ENCODE measurements around the gene ANKDD1A.

ANKDD1A gene

DNA sequence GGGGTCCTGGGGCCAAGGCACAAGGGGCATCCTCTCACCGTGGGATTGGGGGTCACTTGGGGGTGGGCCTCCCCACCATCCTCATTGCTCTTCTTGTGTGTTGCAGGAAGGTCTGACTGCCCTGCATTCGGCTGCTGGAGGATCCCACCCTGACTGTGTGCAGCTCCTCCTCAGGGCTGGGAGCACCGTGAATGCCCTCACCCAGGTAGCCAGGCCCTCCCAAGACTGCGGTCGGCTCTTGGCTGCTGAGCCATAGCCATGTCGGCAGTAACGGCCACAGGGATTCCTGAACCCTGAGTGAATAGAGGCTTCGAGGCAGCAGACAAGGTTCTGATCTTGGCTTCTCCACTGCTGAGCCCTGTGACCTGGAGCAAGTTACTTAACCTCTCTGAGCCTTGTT lies 19.7 kb downstream of the ANKDD1A start:
- no peak for TF ChIP-seq POLR2AphosphoS5 (IDR thresholded peaks at IDR 0.05; ENCODE audit: low read depth, low read length)
- TF ChIP-seq, protein P1, sequence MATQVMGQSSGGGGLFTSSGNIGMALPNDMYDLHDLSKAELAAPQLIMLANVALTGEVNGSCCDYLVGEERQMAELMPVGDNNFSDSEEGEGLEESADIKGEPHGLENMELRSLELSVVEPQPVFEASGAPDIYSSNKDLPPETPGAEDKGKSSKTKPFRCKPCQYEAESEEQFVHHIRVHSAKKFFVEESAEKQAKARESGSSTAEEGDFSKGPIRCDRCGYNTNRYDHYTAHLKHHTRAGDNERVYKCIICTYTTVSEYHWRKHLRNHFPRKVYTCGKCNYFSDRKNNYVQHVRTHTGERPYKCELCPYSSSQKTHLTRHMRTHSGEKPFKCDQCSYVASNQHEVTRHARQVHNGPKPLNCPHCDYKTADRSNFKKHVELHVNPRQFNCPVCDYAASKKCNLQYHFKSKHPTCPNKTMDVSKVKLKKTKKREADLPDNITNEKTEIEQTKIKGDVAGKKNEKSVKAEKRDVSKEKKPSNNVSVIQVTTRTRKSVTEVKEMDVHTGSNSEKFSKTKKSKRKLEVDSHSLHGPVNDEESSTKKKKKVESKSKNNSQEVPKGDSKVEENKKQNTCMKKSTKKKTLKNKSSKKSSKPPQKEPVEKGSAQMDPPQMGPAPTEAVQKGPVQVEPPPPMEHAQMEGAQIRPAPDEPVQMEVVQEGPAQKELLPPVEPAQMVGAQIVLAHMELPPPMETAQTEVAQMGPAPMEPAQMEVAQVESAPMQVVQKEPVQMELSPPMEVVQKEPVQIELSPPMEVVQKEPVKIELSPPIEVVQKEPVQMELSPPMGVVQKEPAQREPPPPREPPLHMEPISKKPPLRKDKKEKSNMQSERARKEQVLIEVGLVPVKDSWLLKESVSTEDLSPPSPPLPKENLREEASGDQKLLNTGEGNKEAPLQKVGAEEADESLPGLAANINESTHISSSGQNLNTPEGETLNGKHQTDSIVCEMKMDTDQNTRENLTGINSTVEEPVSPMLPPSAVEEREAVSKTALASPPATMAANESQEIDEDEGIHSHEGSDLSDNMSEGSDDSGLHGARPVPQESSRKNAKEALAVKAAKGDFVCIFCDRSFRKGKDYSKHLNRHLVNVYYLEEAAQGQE (IDR thresholded peaks at IDR 0.05; ENCODE audit: insufficient read depth in 1 of 2, low read depth in 2 of 2, low read length in 2 of 2), result no peak
- no peak for TF ChIP-seq TAF1 (IDR thresholded peaks at IDR 0.05; ENCODE audit: borderline replicate concordance, insufficient read depth, low read length)
- no peak for TF ChIP-seq SIN3A (IDR thresholded peaks at IDR 0.05; ENCODE audit: borderline replicate concordance, insufficient read depth, low read length)
- TF ChIP-seq FOXP2 (optimal IDR thresholded peaks at IDR 0.05; ENCODE audit: borderline replicate concordance, extremely low read depth, extremely low read length, insufficient read depth), result no peak

DNA sequence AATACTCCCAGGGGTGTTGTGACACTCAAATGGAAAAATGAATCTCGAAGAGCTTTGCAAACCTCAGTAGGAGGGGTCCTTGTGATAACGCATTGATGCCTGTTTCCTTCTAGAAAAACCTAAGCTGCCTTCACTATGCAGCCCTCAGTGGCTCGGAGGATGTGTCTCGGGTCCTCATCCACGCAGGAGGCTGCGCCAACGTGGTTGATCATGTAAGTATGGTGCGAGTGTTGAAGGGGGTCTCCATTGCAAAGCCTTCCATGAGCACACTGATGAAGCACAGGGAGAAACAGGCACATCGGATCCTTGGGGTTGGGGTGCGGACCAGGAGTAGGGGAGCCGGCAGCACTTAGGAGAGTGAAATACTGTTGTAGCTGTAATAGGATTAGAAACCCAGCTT lies 22.3 kb downstream of the ANKDD1A start:
- TF ChIP-seq TAF1 (IDR thresholded peaks at IDR 0.05; ENCODE audit: borderline replicate concordance, insufficient read depth, low read length), result no peak
- no peak for TF ChIP-seq SIN3A (IDR thresholded peaks at IDR 0.05; ENCODE audit: borderline replicate concordance, insufficient read depth, low read length)
- TF ChIP-seq FOXP2 (optimal IDR thresholded peaks at IDR 0.05; ENCODE audit: borderline replicate concordance, extremely low read depth, extremely low read length, insufficient read depth), result no peak
- TF ChIP-seq, protein P1 (IDR thresholded peaks at IDR 0.05; ENCODE audit: insufficient read depth in 1 of 2, low read depth in 2 of 2, low read length in 2 of 2), result no peak
- no peak for TF ChIP-seq POLR2AphosphoS5 (IDR thresholded peaks at IDR 0.05; ENCODE audit: low read depth, low read length)

DNA sequence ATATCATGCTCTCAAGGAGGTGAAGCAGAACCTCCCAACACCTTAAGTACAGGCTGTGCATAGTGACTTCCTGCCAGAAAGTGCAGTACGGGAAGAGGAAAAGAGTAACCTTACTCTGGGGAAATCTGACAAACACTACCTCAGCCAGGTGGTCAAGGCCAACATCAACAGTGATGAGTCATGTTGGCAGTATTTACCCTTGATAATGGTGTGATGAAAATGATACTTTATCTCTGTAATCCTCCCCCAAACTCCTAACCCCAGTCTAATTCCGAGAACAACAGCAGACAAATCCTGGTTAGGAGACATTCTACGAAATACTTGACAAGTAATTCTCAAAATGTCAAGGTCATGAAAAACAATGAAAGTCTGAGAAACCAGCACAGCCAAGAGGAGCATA lies 26.5 kb downstream of the ANKDD1A start:
- TF ChIP-seq TAF1 (IDR thresholded peaks at IDR 0.05; ENCODE audit: borderline replicate concordance, insufficient read depth, low read length), result no peak
- TF ChIP-seq, protein P1 (IDR thresholded peaks at IDR 0.05; ENCODE audit: insufficient read depth in 1 of 2, low read depth in 2 of 2, low read length in 2 of 2), result no peak
- TF ChIP-seq FOXP2 (optimal IDR thresholded peaks at IDR 0.05; ENCODE audit: borderline replicate concordance, extremely low read depth, extremely low read length, insufficient read depth), result no peak
- TF ChIP-seq SIN3A (IDR thresholded peaks at IDR 0.05; ENCODE audit: borderline replicate concordance, insufficient read depth, low read length), result no peak
- no peak for TF ChIP-seq POLR2AphosphoS5 (IDR thresholded peaks at IDR 0.05; ENCODE audit: low read depth, low read length)

DNA sequence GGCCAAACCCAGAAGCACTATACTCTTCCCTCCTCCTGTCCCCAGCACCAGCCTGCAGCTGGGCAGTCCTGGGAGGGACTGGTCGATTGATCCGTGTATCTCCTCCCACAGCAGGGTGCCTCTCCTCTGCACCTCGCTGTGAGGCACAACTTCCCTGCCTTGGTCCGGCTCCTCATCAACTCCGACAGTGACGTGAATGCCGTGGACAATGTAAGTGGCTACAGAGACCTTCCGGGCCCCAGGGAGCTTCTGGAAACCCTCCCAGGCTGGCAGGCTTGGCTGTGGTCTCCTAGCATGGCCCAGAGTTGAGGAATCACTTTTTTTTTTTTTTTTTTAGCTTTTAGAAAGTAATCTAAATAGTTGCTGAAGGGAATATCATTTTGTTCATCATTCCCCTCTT lies 30.7 kb downstream of the ANKDD1A start:
- TF ChIP-seq TAF1 (IDR thresholded peaks at IDR 0.05; ENCODE audit: borderline replicate concordance, insufficient read depth, low read length) (no peak), FOXP2 (optimal IDR thresholded peaks at IDR 0.05; ENCODE audit: borderline replicate concordance, extremely low read depth, extremely low read length, insufficient read depth) (no peak), SIN3A (IDR thresholded peaks at IDR 0.05; ENCODE audit: borderline replicate concordance, insufficient read depth, low read length) (no peak), POLR2AphosphoS5 (IDR thresholded peaks at IDR 0.05; ENCODE audit: low read depth, low read length) (no peak)
- TF ChIP-seq, protein P1 (IDR thresholded peaks at IDR 0.05; ENCODE audit: insufficient read depth in 1 of 2, low read depth in 2 of 2, low read length in 2 of 2), result no peak

Measured in PFSK-1 (cell line).